ENCODE measurements around the gene ZNF331.
"Not testable (repeated sequence)": the region's sequence is repeated elsewhere in the genome, so short reads cannot be mapped to it uniquely, and the experiment has no call there.

Gene ZNF331

GRCh38 chr19:53511357-53511756 is 26.6 kb upstream of the ZNF331 start:
- Histone ChIP-seq H3K4me3 (ENCODE audit: low read length, poor library complexity, severe bottlenecking) (no peak overlapping the region), H3K36me3 (ENCODE audit: insufficient read depth, low read length) (no peaks in the 10 kb centered on the region), H3K79me2 (ENCODE audit: insufficient read depth, low read length) (no peaks in the 10 kb centered on the region), H3K9ac (ENCODE audit: low read depth, low read length, poor library complexity, severe bottlenecking) (no peak overlapping the region), H3K27me3 (ENCODE audit: insufficient read depth, low read length, poor library complexity, severe bottlenecking) (no peaks in the 10 kb centered on the region), H2AFZ (ENCODE audit: low read length) (no peak overlapping the region), H4K20me1 (ENCODE audit: insufficient read depth, low read length, poor library complexity, severe bottlenecking) (no peaks in the 10 kb centered on the region), H3F3A (ENCODE audit: low read depth) (no peaks in the 10 kb centered on the region), H3K9me3 (ENCODE audit: insufficient read depth, low read depth, low read length) (no peaks in the 10 kb centered on the region), H3K9me2 (replicated peaks; ENCODE audit: low read depth, low read length) (no peaks in the 10 kb centered on the region), H3K4me1 (ENCODE audit: insufficient read depth, low read length, poor library complexity, severe bottlenecking) (no peaks in the 10 kb centered on the region), H3K4me2 (ENCODE audit: low read depth, low read length, poor library complexity, severe bottlenecking) (no peak overlapping the region)
- TF ChIP-seq CTCF (conservative IDR thresholded peaks at IDR 0.05; ENCODE audit: low read length) (no peak), EZH2phosphoT487 (IDR thresholded peaks at IDR 0.05; ENCODE audit: borderline replicate concordance) (no peak)

- H3K4me2 ChIP-seq (ENCODE audit: low read depth, low read length, poor library complexity, severe bottlenecking), result no peak overlapping the region
- H3K9me2 ChIP-seq (replicated peaks; ENCODE audit: low read depth, low read length), result no peaks in the 10 kb centered on the region
- no peak for TF ChIP-seq EZH2phosphoT487 (IDR thresholded peaks at IDR 0.05; ENCODE audit: borderline replicate concordance)
- peak; percentile 81 for TF ChIP-seq CTCF (conservative IDR thresholded peaks at IDR 0.05; ENCODE audit: low read length)
- H3K27me3 ChIP-seq (ENCODE audit: insufficient read depth, low read length, poor library complexity, severe bottlenecking), result no peaks in the 10 kb centered on the region
- no peaks in the 10 kb centered on the region for H3K79me2 ChIP-seq (ENCODE audit: insufficient read depth, low read length)
- no peaks in the 10 kb centered on the region for H3K9me3 ChIP-seq (ENCODE audit: insufficient read depth, low read depth, low read length)
- H3K36me3 ChIP-seq (ENCODE audit: insufficient read depth, low read length), result no peaks in the 10 kb centered on the region
- H3F3A ChIP-seq (ENCODE audit: low read depth), result no peaks in the 10 kb centered on the region
- H2AFZ ChIP-seq (ENCODE audit: low read length), result peak overlapping the region; percentile 64; the same call in 1 of the 2 replicates
- no peak overlapping the region for H3K9ac ChIP-seq (ENCODE audit: low read depth, low read length, poor library complexity, severe bottlenecking)
- no peak overlapping the region for H3K4me3 ChIP-seq (ENCODE audit: low read length, poor library complexity, severe bottlenecking)
- peaks cover 3% of the 10 kb centered on the region for H3K4me1 ChIP-seq (ENCODE audit: insufficient read depth, low read length, poor library complexity, severe bottlenecking)
- no peaks in the 10 kb centered on the region for H4K20me1 ChIP-seq (ENCODE audit: insufficient read depth, low read length, poor library complexity, severe bottlenecking)
Measured at GRCh38 chr19:53511933-53512374, 26.0 kb upstream of the ZNF331 start.

- H3K9ac ChIP-seq (ENCODE audit: low read depth, low read length, poor library complexity, severe bottlenecking); H3K4me3 ChIP-seq (ENCODE audit: low read length, poor library complexity, severe bottlenecking); H3F3A ChIP-seq (ENCODE audit: low read depth); H3K27me3 ChIP-seq (ENCODE audit: insufficient read depth, low read length, poor library complexity, severe bottlenecking); H4K20me1 ChIP-seq (ENCODE audit: insufficient read depth, low read length, poor library complexity, severe bottlenecking); H2AFZ ChIP-seq (ENCODE audit: low read length); H3K79me2 ChIP-seq (ENCODE audit: insufficient read depth, low read length); H3K36me3 ChIP-seq (ENCODE audit: insufficient read depth, low read length); H3K9me2 ChIP-seq (replicated peaks; ENCODE audit: low read depth, low read length); H3K9me3 ChIP-seq (ENCODE audit: insufficient read depth, low read depth, low read length); H3K4me2 ChIP-seq (ENCODE audit: low read depth, low read length, poor library complexity, severe bottlenecking): not testable (repeated sequence)
- H3K4me1 ChIP-seq (ENCODE audit: insufficient read depth, low read length, poor library complexity, severe bottlenecking), result peaks cover 15% of the 10 kb centered on the region
Measured at GRCh38 chr19:53515047-53515446, 22.9 kb upstream of the ZNF331 start.

- no peaks in the 10 kb centered on the region for H3F3A ChIP-seq (ENCODE audit: low read depth)
- H3K9me3 ChIP-seq (ENCODE audit: insufficient read depth, low read depth, low read length), result no peaks in the 10 kb centered on the region
- no peak overlapping the region for H3K4me2 ChIP-seq (ENCODE audit: low read depth, low read length, poor library complexity, severe bottlenecking)
- peaks cover 15% of the 10 kb centered on the region for H3K4me1 ChIP-seq (ENCODE audit: insufficient read depth, low read length, poor library complexity, severe bottlenecking)
- no peak for TF ChIP-seq EZH2phosphoT487 (IDR thresholded peaks at IDR 0.05; ENCODE audit: borderline replicate concordance)
- no peak for TF ChIP-seq CTCF (conservative IDR thresholded peaks at IDR 0.05; ENCODE audit: low read length)
- H2AFZ ChIP-seq (ENCODE audit: low read length), result peak overlapping the region; percentile 58; the same call in 1 of the 2 replicates
- no peak overlapping the region for H3K4me3 ChIP-seq (ENCODE audit: low read length, poor library complexity, severe bottlenecking)
- no peak overlapping the region for H3K9ac ChIP-seq (ENCODE audit: low read depth, low read length, poor library complexity, severe bottlenecking)
- H3K79me2 ChIP-seq (ENCODE audit: insufficient read depth, low read length), result peaks cover 5% of the 10 kb centered on the region; the same call in 1 of the 2 replicates
- H3K27me3 ChIP-seq (ENCODE audit: insufficient read depth, low read length, poor library complexity, severe bottlenecking), result no peaks in the 10 kb centered on the region
- H3K36me3 ChIP-seq (ENCODE audit: insufficient read depth, low read length), result no peaks in the 10 kb centered on the region
- no peaks in the 10 kb centered on the region for H4K20me1 ChIP-seq (ENCODE audit: insufficient read depth, low read length, poor library complexity, severe bottlenecking)
- no peaks in the 10 kb centered on the region for H3K9me2 ChIP-seq (replicated peaks; ENCODE audit: low read depth, low read length)
Measured at GRCh38 chr19:53517114-53517741, 20.7 kb upstream of the ZNF331 start.

Measured in Loucy (cell line).